Keratinocyte (primary cell): Measurements from ENCODE around the gene RAD54L2.
"Not testable (repeated sequence)": the region's sequence is repeated elsewhere in the genome, so short reads cannot be mapped to it uniquely, and the experiment has no call there.

ENCODE experiments used
- EZH2 ChIP-seq: IDR thresholded peaks from one replicate; pipeline ENCODE4 v1.6.1; 2012; ENCODE audit warnings: inconsistent platforms, mild to moderate bottlenecking, low read length, moderate library complexity
- TF ChIP-seq, protein P1 (sequence below), 3 experiments: IDR thresholded peaks in 1 of 3; conservative IDR thresholded peaks in 1 of 3; optimal IDR thresholded peaks in 1 of 3; 2 replicates in 2 of 3; 3 replicates in 1 of 3; pipeline versions ENCODE3 to v1.5.1; 2011; ENCODE audit warnings: low read length in 3 of 3, mild to moderate bottlenecking in 3 of 3, moderate library complexity in 2 of 3, control low read depth in 1 of 3, inconsistent platforms in 1 of 3; ENCODE audit not compliant: insufficient read depth in 2 of 3; ENCODE audit errors: extremely low read depth in 1 of 3

DNA sequence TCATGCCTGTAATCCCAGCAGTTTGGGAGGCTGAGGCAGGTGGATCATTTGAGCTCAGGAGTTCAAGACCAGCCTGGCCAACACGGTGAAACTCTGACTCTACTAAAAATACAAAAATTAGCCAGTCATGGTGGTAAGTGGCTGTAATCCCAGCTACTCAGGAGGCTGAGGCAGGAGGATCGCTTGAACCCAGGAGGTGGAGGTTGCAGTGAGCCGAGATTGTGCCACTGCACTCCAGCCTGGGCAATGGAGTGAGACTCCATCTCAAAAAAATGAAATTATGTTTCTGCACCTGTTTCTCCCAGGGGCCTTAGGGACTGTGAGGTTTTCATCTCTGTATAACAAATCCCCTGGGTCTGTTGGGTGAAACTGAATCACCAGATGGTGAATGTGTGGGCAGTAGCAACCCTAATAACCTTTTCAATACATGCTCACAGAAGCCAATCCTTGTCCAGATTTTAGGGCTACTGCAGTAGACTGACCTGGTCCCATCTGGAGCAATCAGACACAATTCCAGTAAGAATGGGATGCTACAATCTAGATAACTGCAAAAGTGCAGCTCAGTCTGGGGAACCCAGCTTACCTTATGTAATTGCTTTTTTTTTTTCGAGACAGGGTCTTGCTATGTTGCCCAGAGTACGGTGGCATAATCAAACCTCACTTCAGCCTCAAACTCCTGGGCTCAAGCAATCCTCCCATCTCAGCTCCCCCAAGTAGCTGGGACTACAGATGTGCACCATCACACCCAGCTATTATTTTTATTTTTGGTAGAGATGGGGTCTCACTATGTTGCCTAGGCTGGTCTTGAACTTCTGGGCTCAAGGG lies 17.4 kb upstream of the RAD54L2 start:
- TF ChIP-seq, protein P1, sequence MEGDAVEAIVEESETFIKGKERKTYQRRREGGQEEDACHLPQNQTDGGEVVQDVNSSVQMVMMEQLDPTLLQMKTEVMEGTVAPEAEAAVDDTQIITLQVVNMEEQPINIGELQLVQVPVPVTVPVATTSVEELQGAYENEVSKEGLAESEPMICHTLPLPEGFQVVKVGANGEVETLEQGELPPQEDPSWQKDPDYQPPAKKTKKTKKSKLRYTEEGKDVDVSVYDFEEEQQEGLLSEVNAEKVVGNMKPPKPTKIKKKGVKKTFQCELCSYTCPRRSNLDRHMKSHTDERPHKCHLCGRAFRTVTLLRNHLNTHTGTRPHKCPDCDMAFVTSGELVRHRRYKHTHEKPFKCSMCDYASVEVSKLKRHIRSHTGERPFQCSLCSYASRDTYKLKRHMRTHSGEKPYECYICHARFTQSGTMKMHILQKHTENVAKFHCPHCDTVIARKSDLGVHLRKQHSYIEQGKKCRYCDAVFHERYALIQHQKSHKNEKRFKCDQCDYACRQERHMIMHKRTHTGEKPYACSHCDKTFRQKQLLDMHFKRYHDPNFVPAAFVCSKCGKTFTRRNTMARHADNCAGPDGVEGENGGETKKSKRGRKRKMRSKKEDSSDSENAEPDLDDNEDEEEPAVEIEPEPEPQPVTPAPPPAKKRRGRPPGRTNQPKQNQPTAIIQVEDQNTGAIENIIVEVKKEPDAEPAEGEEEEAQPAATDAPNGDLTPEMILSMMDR (optimal IDR thresholded peaks at IDR 0.05 in 1 of 3, IDR thresholded peaks at IDR 0.05 in 1 of 3, conservative IDR thresholded peaks at IDR 0.05 in 1 of 3; ENCODE audit: extremely low read depth in 1 of 3, insufficient read depth in 2 of 3, low read length in 3 of 3), result not testable (repeated sequence)
- not testable (repeated sequence) for TF ChIP-seq EZH2
